ENCODE data around the gene FARP1.
A peak's percentile ranks its signal among the peaks of the same experiment; 100 is the strongest.

The FARP1 gene

DNA sequence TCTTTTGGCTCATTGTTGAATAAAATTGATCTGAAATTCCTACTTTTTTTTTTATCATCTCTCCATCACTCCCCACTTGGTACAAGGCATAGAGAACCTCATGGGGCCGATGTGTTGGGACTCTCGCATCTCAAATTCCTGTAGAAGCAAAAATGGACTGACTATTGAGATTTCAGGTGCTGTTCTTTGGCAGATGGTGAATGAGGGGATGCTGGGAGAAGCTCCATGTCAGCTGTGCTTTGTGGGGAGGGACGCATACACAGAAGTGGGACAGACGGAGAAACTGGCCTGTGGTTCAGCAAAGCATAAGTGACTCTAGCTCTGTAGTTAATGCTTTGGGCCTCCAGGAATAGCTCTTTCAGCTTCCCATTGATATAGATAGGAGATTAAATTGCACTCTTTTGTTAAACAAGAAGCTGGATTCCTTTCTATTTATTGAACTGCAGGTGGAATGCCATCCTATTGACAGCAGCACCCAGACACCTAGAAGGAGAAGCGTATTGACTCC is 228.7 kb downstream of the FARP1 start:
- H3K4me3 ChIP-seq (ENCODE audit: low read depth, low read length) = peak overlapping the region; percentile 29
- TF ChIP-seq, protein P1, sequence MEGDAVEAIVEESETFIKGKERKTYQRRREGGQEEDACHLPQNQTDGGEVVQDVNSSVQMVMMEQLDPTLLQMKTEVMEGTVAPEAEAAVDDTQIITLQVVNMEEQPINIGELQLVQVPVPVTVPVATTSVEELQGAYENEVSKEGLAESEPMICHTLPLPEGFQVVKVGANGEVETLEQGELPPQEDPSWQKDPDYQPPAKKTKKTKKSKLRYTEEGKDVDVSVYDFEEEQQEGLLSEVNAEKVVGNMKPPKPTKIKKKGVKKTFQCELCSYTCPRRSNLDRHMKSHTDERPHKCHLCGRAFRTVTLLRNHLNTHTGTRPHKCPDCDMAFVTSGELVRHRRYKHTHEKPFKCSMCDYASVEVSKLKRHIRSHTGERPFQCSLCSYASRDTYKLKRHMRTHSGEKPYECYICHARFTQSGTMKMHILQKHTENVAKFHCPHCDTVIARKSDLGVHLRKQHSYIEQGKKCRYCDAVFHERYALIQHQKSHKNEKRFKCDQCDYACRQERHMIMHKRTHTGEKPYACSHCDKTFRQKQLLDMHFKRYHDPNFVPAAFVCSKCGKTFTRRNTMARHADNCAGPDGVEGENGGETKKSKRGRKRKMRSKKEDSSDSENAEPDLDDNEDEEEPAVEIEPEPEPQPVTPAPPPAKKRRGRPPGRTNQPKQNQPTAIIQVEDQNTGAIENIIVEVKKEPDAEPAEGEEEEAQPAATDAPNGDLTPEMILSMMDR (IDR thresholded peaks at IDR 0.05; ENCODE audit: low read depth, low read length) = no peak

DNA sequence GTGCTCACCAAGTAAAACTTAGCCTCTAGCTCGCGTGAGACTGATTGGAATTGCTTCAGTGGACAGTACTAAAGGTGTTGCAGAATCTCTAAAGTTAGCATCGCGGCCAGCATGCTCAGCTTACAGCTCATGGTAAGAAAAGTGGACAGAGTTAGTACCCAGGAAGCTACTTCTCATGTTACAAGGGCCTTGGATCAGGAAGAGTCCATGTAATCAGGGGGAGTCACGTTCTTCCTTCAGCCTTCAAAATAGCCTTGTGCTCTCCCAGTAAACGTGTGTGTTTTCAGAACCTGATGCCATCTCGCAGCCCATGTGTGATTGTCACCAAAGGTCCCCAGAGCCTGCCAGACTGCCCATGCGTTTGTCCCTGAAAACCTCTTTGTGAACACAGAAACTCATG is 230.0 kb downstream of the FARP1 start:
- no peak overlapping the region for H3K4me3 ChIP-seq (ENCODE audit: low read depth, low read length)
- TF ChIP-seq, protein P1 (IDR thresholded peaks at IDR 0.05; ENCODE audit: low read depth, low read length) = no peak

DNA sequence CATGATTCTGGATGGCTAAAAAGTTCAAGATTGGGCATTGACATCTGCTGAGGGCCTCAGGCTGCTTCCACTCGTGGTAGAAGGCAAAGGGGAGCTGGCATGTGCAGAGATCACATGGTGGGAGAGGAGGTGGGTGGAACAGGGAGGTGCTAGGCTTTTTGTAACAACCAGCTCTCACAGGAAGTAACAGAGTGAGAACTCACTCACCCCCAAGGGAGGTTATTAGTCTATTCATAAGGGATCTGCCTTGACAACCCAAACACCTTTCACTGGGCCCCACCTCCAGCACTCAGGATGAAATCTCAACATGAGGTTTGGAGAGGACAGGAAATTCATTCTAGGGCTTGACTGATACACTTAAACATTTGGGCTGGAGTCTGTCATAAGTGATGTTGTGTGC is 231.9 kb downstream of the FARP1 start:
- no peak overlapping the region for H3K4me3 ChIP-seq (ENCODE audit: low read depth, low read length)
- TF ChIP-seq, protein P1 (IDR thresholded peaks at IDR 0.05; ENCODE audit: low read depth, low read length) = no peak

DNA sequence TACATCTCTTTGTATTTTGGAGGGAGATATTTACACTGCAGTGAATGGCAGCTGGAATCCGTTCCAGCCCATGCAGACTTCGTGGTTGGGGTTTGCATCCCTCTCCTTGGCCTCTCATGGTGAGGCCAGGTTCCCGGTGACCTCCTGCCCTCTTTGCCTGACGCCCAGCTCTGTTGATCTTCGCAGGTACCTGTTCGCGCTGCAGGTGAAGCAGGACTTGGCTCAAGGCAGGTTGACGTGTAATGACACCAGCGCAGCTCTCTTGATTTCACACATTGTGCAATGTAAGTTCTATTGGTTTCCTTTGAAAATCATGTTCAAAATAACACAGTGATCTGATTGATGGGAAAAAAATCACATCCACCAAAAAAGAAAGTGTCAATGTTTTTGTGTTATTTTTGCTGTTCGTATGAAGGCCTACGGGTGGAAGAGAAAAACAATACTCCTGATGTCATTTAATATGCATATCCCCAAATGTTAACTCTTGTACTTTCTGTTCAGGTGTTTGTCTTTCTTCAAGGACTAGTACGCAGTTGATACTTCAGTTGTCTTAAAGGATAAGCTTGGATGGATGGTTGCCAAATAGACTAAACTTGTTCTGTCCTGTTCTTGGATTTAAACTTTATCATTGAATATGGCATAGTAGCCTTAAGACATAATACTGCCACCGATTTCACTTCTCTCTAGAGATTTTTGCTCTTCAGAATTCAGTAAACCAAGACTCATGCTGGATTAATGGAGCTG is 234.9 kb downstream of the FARP1 start:
- no peak overlapping the region for H3K4me3 ChIP-seq (ENCODE audit: low read depth, low read length)
- TF ChIP-seq, protein P1 (IDR thresholded peaks at IDR 0.05; ENCODE audit: low read depth, low read length) = no peak

DNA sequence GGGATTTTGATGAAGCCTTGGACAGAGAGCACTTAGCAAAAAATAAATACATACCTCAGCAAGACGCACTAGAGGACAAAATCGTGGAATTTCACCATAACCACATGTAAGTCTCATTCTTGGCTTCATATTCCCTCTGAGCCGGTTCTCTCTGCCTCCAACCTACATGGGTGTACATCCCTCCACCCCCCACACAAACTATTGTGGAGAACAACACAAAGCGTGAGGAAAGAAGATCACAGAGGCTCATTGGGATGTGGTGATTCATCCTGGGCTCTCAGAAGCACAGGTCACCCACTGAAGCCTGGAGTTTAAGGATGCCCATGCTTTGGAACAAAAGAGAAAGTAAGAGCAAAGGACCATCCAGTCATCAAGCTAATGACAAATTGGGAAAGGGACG is 241.8 kb downstream of the FARP1 start:
- H3K4me3 ChIP-seq (ENCODE audit: low read depth, low read length) = no peak overlapping the region
- TF ChIP-seq, protein P1 (IDR thresholded peaks at IDR 0.05; ENCODE audit: low read depth, low read length) = no peak

DNA sequence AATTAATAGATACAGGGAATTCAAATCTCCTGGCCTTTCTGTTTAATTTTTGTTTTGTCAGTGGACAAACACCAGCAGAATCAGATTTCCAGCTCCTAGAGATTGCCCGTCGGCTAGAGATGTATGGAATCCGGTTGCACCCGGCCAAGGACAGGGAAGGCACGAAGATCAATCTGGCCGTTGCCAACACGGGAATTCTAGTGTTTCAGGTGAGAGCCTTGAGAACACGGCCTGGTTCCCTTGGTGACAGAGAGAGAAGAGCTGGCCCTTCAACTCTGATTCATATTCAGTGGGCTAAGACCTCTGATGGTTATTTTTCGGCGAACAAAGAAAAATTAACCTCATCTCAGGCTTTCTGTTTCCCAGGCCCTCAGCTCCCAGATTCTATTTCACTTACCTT is 242.7 kb downstream of the FARP1 start:
- TF ChIP-seq, protein P1 (IDR thresholded peaks at IDR 0.05; ENCODE audit: low read depth, low read length) = no peak

DNA sequence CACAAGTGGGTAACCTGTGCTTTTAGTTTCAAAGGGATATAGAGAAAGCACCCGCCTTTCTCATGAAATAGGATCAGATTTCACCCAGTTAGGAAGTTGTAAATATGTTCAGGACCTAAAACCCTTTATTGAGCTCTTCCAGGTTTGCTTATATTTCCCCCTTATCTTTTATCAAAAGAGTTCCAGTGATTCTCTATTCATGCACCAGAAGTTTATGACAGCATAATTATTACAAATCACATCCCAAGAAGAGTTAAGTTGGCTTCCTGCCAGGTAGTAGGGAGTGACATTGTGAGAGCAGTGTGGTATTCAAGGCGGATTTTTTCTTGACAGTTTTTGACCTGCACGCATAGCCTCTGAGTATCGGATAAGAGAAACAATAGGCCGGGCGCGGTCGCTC is 243.7 kb downstream of the FARP1 start:
- H3K4me3 ChIP-seq (ENCODE audit: low read depth, low read length) = no peak overlapping the region
- TF ChIP-seq, protein P1 (IDR thresholded peaks at IDR 0.05; ENCODE audit: low read depth, low read length) = no peak

More for the DNA sequence above, 242.7 kb downstream of the FARP1 start:
- no peak overlapping the region for H3K4me3 ChIP-seq (ENCODE audit: low read depth, low read length)
